ENCODE measurements around the gene MPDU1. TPM values are rescaled to one million over a fixed set of nuclear protein-coding genes. Genes with fewer than 3 reads are reported as not detected.

The MPDU1 gene
- total and polyA plus RNA-seq, 7 donors = 38.4 to 121 (median 46.7) TPM

DNA sequence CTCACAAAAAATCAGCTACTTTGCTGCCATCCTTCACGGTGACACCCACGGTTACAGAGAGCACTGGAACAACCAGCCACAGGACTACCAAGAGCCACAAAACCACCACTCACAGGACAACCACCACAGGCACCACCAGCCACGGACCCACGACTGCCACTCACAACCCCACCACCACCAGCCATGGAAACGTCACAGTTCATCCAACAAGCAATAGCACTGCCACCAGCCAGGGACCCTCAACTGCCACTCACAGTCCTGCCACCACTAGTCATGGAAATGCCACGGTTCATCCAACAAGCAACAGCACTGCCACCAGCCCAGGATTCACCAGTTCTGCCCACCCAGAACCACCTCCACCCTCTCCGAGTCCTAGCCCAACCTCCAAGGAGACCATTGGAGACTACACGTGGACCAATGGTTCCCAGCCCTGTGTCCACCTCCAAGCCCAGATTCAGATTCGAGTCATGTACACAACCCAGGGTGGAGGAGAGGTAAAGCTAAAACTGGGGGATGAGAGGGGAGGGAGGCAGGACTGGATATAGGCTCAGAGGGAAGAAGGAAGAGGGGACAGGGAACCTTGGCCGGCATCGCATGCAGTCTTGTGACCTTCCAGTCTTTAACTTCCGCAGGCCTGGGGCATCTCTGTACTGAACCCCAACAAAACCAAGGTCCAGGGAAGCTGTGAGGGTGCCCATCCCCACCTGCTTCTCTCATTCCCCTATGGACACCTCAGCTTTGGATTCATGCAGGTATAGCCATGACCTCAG lies 3.6 kb upstream of the MPDU1 start:
- H3K27ac ChIP-seq = peak overlapping the region; percentile 91 to 92 (median 92)
- H3K27me3 ChIP-seq = no peaks in the 10 kb centered on the region
- H3K36me3 ChIP-seq = peaks cover 40 to 42% (median 40%) of the 10 kb centered on the region in 4 donors
- intact Hi-C loops (cut with DNase I) = loop anchor here (10.0 kb wide), 1 partner anchor 275 kb away; the partner anchor contains the start of genes CYB5D1, NAA38 and TMEM88
- peak overlapping the region in 3 of 4 donors; percentile 14 to 40 (median 28) for H3K4me3 ChIP-seq
- TF ChIP-seq EP300 (IDR thresholded peaks at IDR 0.05) = no peak
- no peak for TF ChIP-seq POLR2AphosphoS5 (IDR thresholded peaks at IDR 0.05)
- no peak for TF ChIP-seq POLR2A (IDR thresholded peaks at IDR 0.05)
- TF ChIP-seq, protein P1, sequence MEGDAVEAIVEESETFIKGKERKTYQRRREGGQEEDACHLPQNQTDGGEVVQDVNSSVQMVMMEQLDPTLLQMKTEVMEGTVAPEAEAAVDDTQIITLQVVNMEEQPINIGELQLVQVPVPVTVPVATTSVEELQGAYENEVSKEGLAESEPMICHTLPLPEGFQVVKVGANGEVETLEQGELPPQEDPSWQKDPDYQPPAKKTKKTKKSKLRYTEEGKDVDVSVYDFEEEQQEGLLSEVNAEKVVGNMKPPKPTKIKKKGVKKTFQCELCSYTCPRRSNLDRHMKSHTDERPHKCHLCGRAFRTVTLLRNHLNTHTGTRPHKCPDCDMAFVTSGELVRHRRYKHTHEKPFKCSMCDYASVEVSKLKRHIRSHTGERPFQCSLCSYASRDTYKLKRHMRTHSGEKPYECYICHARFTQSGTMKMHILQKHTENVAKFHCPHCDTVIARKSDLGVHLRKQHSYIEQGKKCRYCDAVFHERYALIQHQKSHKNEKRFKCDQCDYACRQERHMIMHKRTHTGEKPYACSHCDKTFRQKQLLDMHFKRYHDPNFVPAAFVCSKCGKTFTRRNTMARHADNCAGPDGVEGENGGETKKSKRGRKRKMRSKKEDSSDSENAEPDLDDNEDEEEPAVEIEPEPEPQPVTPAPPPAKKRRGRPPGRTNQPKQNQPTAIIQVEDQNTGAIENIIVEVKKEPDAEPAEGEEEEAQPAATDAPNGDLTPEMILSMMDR (IDR thresholded peaks at IDR 0.05) = no peak
- 66 to 69% methylated on average over 12 of the region's 12 CpGs for WGBS, 2 donors
- peaks cover 0 to 68% (median 60%) of the 10 kb centered on the region in 4 donors for H3K4me1 ChIP-seq
- H3K9me3 ChIP-seq = no peaks in the 10 kb centered on the region
- DNase-seq = no peak

DNA sequence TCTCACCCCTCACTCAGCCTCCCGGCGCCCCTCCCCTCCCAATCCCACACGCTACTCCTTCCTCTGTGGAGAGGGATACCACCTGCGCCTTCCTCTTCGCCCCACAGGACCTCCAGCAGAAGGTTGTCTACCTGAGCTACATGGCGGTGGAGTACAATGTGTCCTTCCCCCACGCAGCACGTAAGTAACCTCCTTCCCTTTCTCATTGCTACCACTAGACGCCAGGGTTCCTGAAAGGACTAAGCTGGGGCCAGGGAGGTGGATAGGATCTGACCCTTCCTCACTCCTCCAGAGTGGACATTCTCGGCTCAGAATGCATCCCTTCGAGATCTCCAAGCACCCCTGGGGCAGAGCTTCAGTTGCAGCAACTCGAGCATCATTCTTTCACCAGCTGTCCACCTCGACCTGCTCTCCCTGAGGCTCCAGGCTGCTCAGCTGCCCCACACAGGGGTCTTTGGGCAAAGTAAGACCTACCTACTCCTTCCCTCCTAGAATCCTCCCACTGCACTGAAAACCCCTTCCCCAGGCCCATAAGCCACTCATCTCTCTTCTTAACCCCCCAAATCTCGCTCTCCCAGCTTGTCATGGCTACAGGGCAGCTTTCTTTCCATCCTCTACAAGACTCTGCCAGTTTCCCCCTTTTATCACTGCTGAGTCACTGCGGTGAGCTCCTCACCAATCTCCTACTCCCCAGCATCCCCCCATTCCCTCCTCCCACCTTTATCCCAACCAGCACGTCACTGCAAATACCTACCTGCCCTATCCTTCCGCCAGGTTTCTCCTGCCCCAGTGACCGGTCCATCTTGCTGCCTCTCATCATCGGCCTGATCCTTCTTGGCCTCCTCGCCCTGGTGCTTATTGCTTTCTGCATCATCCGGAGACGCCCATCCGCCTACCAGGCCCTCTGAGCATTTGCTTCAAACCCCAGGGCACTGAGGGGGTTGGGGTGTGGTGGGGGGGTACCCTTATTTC lies 2.8 kb upstream of the MPDU1 start:
- no peak for DNase-seq
- intact Hi-C loops (cut with DNase I) = loop anchor here (10.0 kb wide), 1 partner anchor 274 kb away; the partner anchor contains the start of genes CYB5D1, NAA38 and TMEM88
- Histone ChIP-seq H3K9me3 (no peaks in the 10 kb centered on the region), H3K4me3 (peak overlapping the region in 3 of 4 donors; percentile 14 to 40 (median 28)), H3K36me3 (peaks cover 31 to 34% (median 31%) of the 10 kb centered on the region in 4 donors), H3K27ac (peak overlapping the region; percentile 91 to 92 (median 92)), H3K27me3 (no peaks in the 10 kb centered on the region), H3K4me1 (peaks cover 0 to 68% (median 56%) of the 10 kb centered on the region in 4 donors)
- no peak for TF ChIP-seq POLR2A (IDR thresholded peaks at IDR 0.05)
- TF ChIP-seq EP300 (IDR thresholded peaks at IDR 0.05) = no peak
- no peak for TF ChIP-seq POLR2AphosphoS5 (IDR thresholded peaks at IDR 0.05)
- TF ChIP-seq, protein P1 (IDR thresholded peaks at IDR 0.05) = no peak
- 87 to 90% methylated on average over 23 of the region's 23 CpGs for WGBS, 2 donors

DNA sequence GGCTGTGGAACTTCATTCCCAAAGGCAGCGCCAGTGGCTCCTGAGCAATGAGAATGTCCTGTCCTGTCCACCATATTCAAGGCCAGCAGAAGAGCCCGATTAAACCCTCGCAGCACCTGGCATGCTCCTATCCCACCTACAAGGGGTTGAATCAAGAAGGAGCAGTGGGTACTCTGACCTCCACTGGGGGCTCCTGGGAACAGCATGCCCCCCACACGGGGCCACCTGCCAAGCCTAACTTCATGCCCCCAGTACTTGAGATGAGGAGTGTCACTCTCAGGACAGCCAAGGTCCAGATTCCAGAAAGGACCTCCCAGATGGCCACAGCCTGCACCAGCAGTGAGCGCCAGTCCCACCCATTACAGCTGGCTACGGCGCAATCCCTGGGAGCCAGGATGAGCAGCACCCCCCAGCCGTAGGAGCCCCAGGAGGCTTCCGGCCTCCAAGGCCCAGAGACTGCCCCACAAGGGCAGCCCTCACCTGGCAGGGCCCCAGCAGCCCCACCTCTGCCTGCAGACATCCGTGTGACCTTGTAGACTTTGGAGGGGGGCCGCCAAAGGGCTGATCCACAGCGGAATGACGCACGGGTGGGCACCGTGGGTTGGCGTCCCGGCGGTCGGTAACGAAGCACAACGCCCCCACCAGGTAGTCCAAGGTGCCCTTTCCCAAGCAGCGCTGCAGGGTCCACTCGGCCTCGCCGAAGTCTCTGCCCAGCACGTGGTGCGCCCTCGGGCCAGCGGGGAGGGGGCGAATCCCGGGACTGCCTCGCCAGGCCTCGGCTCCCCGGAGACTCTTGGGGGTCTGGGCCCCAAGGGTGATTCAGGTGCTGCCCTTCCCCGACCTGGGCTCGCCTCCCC lies 1.0 kb upstream of the MPDU1 start:
- H3K27me3 ChIP-seq = no peaks in the 10 kb centered on the region
- peak; percentile 72 for DNase-seq
- H3K9me3 ChIP-seq = no peaks in the 10 kb centered on the region
- H3K4me3 ChIP-seq = peak overlapping the region; percentile 39 to 63 (median 56)
- TF ChIP-seq, protein P1 (IDR thresholded peaks at IDR 0.05) = no peak
- TF ChIP-seq EP300 (IDR thresholded peaks at IDR 0.05) (no peak), POLR2A (IDR thresholded peaks at IDR 0.05) (no peak)
- peaks cover 0 to 68% (median 56%) of the 10 kb centered on the region in 4 donors for H3K4me1 ChIP-seq
- peak overlapping the region; percentile 91 to 92 (median 92) for H3K27ac ChIP-seq
- intact Hi-C loops (cut with DNase I) = loop anchor here (10.0 kb wide), 1 partner anchor 272 kb away; the partner anchor contains the start of genes CYB5D1, NAA38 and TMEM88
- H3K36me3 ChIP-seq = peaks cover 14 to 26% (median 14%) of the 10 kb centered on the region in 4 donors
- WGBS, 2 donors = 88 to 95% methylated on average over 36 of the region's 36 CpGs
